GM20000 (cell line): ENCODE measurements around the gene OR8A1.

Experiments used
- DNase-seq: peaks from one replicate; pipeline ENCODE4 v3.0.0; 2012; ENCODE audit warnings: low spot score
- CTCF ChIP-seq: IDR thresholded peaks from 2 replicates; pipeline ENCODE4 v1.5.1; 2012; ENCODE audit warnings: mild to moderate bottlenecking, control low read depth; ENCODE audit errors: extremely low read depth, missing control alignments

Gene OR8A1

GRCh38 chr11:124569697-124570096 lies at the start of gene OR8A1:
TSS of gene OR8A1 (plus strand) at chr11:124569997. CDS start at chr11:124570120, 123 bp downstream.
- TF ChIP-seq CTCF: no peak
- DNase-seq: no peak

GRCh38 chr11:124520550-124520854 lies 49.3 kb upstream of the OR8A1 start:
- no peak for DNase-seq
- TF ChIP-seq CTCF: no peak

GRCh38 chr11:124533626-124534025 lies 36.2 kb upstream of the OR8A1 start:
- DNase-seq: no peak
- no peak for TF ChIP-seq CTCF

DNA sequence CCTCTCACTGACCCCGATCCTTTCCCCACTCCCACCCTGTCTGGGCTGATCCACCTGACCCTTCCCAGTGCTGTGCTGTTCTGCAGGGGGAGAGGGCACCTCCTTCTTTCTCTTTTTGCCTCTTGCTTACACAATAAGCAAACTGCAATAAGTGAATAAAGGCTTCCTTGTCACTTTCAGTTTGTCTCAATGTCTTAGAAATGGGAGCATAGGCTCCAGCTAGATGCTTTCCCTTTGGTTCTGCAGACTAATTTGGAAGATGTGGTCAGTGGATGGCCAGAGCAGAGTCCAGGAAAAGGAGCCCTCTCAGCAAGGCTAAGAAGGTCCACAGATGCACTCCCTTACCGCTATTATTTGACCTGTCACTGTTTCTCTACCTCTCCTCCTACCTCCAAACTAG lies 35.7 kb upstream of the OR8A1 start:
- no peak for DNase-seq
- no peak for TF ChIP-seq CTCF

- TF ChIP-seq CTCF: no peak
- no peak for DNase-seq
These were observed 34.1 kb upstream of the OR8A1 start for GRCh38 chr11:124535552-124536232.

- no peak for DNase-seq
- no peak for TF ChIP-seq CTCF
These were observed 33.3 kb upstream of the OR8A1 start for GRCh38 chr11:124536520-124536919.

DNA sequence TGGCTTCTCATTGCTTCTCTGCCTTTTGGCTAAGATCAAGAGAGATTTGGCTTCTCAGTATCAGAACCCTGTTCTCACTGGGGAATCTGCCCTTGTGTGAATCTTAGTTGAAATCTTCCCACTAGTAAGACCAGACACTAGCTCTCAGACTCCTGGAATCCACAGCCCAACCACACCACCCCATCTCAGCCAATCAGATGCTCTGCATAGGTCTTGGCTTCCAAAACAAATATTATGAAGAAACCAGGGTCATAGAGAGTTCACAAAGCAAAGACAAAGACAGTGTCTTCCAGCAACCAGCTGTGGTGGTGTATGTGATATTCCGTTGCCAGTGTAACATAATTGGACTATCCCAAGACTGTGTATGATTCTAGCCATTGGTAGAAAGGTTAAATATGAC lies 31.8 kb upstream of the OR8A1 start:
- no peak for DNase-seq
- TF ChIP-seq CTCF: no peak
